ENCODE results near the gene ACTL10. TPM values are rescaled to one million over a fixed set of nuclear protein-coding genes. Genes with fewer than 3 reads are reported as not detected.

The ACTL10 gene
- total and polyA plus RNA-seq, 2 of the 13 experiments (the other 11 are each of a cell fraction or from before 2014, with no cell fraction given), result not detected

GRCh38 chr20:33701629-33702450 lies 35.1 kb downstream of the ACTL10 start (continued):
- no peak for TF ChIP-seq ATM (IDR thresholded peaks at IDR 0.05; ENCODE audit: borderline replicate concordance)
- no peak; the same call in 1 of the 2 replicates for TF ChIP-seq ZNF501 (CRISPR knock-in tag; IDR thresholded peaks at IDR 0.05)
- TF ChIP-seq ZNF503 (CRISPR knock-in tag; IDR thresholded peaks at IDR 0.05), result 0 out of 2 replicates have a peak, but pooled peaks have one; percentile 32
- no peak for TF ChIP-seq ZNF12 (CRISPR knock-in tag; IDR thresholded peaks at IDR 0.05)
- no peak for TF ChIP-seq SRSF9 (IDR thresholded peaks at IDR 0.05; ENCODE audit: borderline replicate concordance, insufficient read depth, low read depth, low read length, poor library complexity, severe bottlenecking)
- TF ChIP-seq LRRFIP1 (CRISPR knock-in tag; conservative IDR thresholded peaks at IDR 0.05), result no peak
- TF ChIP-seq ZBTB39 (CRISPR knock-in tag; IDR thresholded peaks at IDR 0.05), result peak; percentile 81; the same call in 1 of the 2 replicates
- 0 out of 2 replicates have a peak, but pooled peaks have one; percentile 39 for TF ChIP-seq ZNF777 (CRISPR knock-in tag; IDR thresholded peaks at IDR 0.05)
- peak; percentile 94 for TF ChIP-seq ZNF512B (CRISPR knock-in tag; IDR thresholded peaks at IDR 0.05; ENCODE audit: borderline replicate concordance)
- no peak for TF ChIP-seq YEATS2 (CRISPR knock-in tag; IDR thresholded peaks at IDR 0.05; ENCODE audit: borderline replicate concordance)
- TF ChIP-seq MXD4 (CRISPR knock-in tag; IDR thresholded peaks at IDR 0.05), result peak; percentile 65; the same call in 1 of the 2 replicates
- peak; percentile 86 for TF ChIP-seq SPEN (CRISPR knock-in tag; IDR thresholded peaks at IDR 0.05; ENCODE audit: low read depth)
- peak; percentile 89 for TF ChIP-seq SAP130 (CRISPR knock-in tag; IDR thresholded peaks at IDR 0.05; ENCODE audit: low read depth)
- TF ChIP-seq ZNF747 (CRISPR knock-in tag; IDR thresholded peaks at IDR 0.05; ENCODE audit: borderline replicate concordance), result no peak
- TF ChIP-seq ZNF138 (CRISPR knock-in tag; IDR thresholded peaks at IDR 0.05; ENCODE audit: low read depth), result no peak
- TF ChIP-seq THAP11 (CRISPR knock-in tag; IDR thresholded peaks at IDR 0.05), result peak; percentile 49; the same call in 1 of the 2 replicates
- no peak for TF ChIP-seq ZNF326 (CRISPR knock-in tag; IDR thresholded peaks at IDR 0.05; ENCODE audit: borderline replicate concordance)
- TF ChIP-seq MED8 (CRISPR knock-in tag; IDR thresholded peaks at IDR 0.05; ENCODE audit: insufficient replicate concordance), result peak; percentile 23
- TF ChIP-seq ZNF10 (CRISPR knock-in tag; IDR thresholded peaks at IDR 0.05; ENCODE audit: borderline replicate concordance, low read depth), result no peak
